Hematopoietic multipotent progenitor cell treated with erythropoietin and hydrocortisone succinate and interleukin-3 and kit ligand, for 6 days (in vitro differentiated cells): ENCODE results near the gene PDP2.
"Not testable (repeated sequence)": the region's sequence is repeated elsewhere in the genome, so short reads cannot be mapped to it uniquely, and the experiment has no call there.

Experiments
- DNase-seq: peaks from one replicate; pipeline ENCODE4 v3.0.0-alpha.2; 2015

PDP2 gene

DNA sequence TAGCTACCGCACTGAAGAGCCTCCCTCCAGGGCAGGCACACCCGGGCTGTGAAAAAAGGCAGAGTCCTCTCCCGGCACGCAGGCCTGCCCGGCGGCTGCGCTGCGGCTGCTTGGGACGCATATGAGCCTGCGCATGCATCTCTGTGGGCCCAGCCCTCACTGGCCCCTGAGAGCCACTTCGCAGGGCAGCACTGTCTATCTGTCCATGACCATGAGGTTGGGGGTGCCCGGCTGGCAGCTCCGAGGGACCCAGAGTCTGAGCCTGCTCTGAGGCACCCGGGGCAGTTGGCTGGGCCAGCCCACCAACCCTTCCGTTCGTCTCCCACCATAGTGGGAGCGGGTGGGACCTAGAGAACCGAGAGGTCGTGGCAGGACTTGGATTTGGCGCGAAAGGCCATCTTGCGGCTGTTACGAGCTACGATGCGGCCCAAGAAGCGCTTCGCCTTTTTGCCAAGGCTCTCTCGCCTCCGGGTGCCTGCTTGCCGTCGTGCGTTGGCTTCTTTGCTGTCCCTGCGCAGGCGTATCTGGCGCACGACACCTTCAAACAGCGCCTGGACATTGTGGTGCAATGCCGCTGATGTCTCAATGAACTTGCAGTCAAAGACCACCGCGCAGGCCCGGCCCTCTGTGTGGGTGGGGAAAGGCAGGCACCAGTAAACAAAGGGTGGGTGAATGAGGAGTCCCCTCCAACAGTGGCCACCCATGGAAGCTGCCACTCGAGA lies 41.6 kb downstream of the PDP2 start:
- no peak for DNase-seq

DNA sequence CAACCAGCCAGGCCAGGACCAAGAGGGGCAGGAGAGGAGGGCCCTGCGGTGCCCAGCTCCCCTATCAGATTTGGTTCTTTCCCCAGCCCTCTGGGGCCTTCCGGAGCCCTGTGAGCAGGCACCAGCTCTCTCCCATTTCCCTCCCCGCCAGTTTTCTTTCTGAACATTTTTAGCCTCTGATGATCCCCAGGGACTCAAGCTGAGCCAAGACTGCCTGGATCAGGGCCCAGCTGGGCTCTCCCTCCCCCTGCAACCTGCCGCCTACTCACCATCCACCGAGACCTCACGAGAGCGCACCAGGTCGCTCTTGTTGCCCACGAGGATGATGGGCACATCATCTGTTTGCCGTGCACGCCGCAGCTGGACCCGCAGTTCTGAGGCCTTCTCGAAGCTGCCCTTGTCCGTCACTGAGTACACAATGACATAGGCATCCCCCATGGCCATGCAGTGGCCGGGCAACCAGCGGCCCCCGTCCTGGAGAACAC lies 43.0 kb downstream of the PDP2 start:
- DNase-seq = no peak

DNA sequence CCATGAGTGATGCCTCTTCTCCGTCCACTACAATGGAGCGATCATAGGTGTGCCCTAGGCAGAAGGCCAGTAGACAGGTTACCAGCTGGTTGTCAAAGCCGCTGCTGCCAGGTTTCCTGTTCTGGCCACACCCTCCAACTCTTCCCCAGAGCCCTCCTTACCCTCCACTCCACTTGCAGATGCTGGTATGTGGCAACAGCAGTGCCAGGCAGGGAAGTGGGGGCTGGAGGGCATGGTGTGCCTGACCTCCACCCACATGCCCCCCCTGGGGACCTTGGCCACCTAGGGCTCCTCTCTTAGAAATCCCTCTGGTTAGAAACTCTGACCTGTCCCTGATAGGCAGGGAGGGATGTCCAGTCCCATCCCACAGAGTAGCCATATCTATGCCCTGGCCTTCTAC lies 43.6 kb downstream of the PDP2 start:
- no peak for DNase-seq

DNA sequence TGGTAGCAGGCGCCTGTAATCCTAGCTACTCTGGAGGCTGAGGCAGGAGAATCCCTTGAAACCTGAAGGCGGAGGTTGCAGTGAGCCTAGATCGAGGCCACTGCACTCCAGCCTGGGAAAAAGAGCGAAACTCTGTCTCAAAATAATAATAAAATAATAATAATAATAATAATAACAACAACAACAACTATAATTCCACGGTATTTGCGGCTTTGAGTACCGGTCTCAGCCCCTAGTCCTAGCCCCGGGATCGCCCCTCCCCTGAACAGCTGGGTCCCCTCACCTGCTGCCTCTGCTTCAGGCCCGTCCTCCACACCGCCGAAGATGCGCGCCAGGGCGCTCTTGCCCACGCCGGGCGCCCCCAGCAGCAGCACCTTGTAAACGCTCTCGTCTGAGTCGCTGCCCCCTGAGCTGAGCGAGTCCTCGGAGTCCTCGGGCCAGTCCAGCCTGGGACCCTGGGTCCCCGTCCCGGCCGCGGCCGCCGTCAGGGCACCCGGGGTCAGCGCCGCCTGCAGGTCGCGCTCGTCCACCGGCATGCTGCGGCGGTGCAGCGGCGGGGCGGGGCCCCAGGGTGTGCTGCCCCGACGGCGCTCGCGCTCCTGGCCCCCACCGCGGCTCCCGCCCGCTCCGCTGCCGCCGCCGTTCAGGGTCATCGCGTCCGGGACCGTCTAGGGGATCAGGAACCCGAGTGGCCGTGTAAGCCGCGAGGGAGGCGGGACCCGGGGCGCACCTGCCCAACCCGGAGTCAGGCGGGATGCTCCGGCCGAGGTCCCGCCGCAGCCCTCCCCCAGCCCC lies 44.4 kb downstream of the PDP2 start:
- peak; percentile 49 for DNase-seq

DNA sequence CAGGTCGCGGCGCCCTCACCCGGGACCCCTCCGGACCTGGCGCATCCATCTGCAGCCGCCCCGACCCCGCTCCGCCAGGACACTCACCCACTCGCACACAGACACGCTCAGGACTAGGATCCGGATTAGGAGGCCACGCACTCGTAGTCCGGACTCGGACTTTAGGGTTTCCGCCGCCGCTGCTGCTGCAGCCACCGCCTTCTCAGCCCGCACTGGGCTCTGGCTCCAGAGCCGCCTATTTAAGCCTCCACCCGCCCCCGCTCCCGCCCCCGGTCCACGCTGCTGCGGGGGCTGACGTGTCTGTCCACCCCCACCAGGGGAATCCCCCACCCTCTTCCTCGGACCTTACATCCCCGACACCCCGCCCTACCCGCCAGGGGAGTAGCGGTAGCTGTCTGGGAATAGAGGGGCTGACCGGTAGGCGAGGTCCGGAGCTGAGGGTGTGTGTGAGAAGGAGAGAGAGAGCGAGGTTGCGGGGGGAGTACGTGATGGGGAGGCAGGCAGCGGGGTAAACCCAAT lies 45.1 kb downstream of the PDP2 start, which contains the start of gene RRAD:
RRAD (minus strand) TSS at position 214 of the 519 bp plus-strand sequence. CDS start 356 bp downstream, outside the sequence.
- no peak for DNase-seq

DNA sequence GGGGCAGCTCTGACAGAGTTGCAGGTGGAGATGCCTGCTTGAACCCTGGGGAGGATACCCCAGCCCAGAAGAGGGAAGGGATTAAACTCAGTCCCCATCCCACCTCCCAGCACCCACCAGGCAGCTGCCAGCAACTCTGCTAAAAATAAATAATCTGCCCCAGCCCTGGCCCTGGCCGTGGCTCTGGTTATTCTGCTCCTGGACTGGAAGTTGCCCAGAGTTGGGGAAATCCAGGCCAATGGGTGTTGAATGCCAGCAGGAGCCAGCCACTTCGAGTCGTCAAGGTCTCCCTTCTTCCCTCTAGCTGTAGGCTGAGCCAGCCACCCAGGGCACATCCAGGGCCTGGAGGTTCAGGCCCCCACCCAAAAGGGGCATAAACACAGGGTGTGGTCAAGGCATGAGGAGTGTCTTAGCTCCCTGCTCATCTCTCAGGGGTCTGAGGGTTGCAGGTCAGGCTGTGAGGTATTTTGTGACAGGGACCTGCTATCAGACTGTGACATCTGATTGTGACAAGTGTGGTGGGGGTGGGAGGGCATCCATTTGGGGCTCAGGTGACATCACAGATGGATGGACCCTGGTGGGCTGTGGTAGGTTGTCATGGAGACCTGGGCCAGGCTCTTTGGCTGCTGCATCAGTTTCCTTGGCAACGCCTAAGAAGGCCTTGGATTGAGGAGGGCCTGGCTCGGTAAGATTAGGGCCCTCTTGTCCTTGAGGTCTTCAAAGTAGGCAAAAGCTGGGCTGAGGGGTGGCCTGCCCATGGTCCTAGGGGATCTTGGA lies 46.0 kb downstream of the PDP2 start:
- no peak for DNase-seq

DNA sequence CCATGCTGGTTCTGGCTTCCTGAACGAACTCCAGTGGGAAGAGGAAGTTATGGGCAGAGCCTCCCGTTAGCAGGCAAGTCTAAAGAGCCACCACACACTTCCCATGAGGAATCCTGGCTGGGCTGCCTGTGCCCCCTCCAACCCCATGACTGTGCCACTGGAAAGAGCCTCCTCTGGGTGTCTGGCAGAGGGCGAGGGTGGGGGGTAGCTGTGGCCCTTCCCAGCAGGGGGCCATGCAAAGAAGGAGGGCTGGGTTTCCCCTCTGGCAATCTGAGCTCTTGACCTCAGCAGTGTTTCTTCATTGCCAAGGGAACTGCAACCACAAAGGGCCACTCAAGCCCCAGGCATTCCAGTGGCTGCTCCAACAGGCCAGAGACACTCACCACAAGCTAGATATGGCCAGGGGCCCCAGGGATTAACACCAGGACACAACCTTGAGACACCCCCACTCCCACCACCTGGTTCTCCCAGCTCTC lies 46.7 kb downstream of the PDP2 start:
- no peak for DNase-seq

DNA sequence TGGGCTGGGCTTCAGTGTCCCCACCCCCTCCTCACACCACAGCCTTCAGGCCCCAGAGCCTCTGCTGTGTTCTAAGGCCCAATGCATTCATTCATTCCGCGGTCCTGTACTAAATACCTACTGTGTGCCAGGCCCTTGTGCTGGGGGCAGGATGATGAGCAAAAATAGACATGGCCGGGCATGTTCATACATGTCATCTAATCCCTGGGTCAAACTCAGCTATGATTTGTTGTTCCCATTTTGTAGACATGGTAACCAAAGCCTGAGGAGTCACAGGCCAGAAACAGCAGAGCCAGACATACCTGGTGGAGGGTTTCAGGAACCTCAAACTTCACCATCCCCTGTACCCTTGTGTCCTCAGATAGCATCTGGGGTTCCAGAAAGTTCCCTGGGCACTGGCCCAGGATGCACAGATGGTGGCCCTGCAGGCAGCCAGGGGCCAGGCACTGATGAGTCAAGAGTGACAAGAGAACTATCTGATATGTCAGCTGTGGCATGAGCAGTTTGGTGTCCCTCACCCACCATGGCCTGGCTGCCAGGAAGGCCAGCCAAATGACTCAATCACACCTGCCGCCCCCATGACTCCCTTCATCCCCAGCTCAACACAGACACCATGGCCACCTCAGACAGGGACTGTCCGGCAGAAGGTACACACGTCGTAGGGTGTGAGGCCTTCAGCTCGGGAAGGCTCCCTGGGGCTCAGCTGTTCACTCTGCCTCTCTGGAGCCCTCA lies 47.8 kb downstream of the PDP2 start:
- peak; percentile 57 for DNase-seq

DNA sequence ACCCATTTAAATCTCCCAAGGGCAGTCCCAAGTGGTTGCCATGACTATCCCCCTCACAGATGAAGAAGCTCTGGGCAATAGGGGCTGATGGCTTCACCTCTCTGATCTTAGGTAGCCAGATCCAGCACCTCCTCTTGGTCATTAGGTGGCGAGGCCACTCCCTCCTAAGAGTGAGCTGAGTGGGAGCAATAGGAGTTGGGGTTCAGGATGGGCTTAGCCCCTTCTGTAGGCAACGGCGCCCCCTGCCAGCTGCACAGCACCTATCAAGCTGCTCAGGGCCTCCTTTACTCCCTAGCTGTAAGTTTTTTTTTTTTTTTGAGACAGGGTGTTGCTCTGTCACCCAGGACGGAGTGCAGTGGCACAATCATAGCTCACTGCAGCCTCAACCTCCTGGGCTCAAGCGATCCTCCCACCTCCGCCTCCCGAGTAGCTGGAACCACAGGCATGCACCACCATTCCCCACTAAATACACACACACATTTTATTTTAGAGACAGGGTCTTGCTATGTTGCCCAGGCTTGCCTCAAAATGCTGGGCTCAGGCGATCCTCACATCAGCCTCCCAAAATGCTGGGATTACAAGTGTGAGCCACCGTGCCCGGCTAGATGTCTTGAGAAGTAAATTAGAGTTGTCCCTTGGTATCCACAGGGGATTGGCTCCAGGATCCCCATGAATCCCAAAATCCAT lies 48.5 kb downstream of the PDP2 start:
- peak; percentile 77 for DNase-seq

DNA sequence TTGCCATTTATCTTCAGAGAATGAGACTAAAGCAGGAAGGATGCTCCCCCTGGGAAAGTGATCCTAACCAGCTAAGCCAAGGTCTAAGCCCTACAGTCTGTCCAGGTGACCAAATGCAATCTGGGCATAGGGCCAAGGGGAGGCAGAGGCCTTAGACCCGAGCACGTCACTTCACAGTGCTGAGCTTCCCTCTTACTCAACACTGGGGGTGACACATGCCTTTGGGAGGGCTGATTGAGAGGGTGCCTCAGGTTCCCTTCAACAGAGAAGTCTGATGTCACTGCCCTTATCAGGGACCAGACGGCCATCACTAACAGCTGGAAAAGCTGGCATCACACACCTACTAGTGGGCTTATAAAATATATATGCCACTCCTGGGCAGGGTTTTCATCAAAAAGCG lies 49.9 kb downstream of the PDP2 start:
- DNase-seq = peak; percentile 75

DNA sequence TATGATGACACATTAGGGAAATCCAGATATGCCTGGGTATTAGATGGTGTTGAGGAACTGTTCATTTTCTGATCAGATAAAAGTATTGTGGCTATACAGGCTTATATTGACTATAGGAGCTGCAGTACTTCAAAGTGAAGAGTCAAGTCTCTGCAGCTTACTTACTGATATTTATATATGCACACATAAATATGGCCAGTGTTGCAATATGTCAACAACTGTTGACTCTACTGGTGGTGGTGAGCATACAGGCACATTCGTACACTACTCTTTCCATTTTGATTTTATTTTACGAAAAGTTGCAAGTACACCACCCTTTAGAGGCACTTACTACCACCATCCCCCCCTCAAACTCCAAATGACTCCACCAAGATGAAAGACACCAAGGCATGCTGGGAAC lies 51.4 kb downstream of the PDP2 start:
- no peak for DNase-seq

DNA sequence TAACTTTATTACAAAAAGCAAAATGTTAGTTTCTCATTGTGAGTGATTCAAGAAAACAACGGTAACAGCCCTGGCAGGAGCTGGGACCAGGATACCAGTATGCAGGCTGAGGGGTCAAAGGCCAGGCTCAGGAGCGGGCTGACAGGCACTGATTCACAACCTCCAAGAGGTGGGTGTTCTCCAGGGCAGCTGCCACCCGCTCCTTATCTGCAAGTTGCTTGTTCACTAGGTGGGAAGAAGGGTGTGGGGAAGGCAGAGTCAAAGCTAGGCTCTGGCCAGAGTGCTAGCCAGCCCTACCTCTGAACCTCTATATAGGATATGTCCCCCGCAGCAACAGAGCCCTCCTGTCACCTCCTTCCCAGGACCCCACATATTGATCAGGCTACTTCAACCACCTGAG lies 51.8 kb downstream of the PDP2 start:
- no peak for DNase-seq

DNA sequence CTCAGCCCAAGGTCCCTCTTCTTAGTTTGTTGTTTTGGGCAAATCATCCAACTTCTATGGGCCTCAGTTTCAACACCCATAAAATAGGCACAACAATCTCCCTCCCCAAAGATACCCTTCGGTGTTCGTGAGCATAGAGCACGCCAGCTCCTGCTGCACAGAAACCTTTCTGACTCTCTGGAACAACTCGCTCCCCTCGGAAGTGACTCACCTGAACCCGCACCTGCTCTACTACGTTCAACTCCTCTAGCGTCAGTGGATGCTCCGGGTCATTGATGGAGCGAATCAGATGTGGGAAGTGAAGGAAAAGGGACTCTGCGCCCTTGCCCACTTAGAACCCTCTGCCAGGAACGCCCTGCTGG lies 53.4 kb downstream of the PDP2 start:
- no peak for DNase-seq

DNA sequence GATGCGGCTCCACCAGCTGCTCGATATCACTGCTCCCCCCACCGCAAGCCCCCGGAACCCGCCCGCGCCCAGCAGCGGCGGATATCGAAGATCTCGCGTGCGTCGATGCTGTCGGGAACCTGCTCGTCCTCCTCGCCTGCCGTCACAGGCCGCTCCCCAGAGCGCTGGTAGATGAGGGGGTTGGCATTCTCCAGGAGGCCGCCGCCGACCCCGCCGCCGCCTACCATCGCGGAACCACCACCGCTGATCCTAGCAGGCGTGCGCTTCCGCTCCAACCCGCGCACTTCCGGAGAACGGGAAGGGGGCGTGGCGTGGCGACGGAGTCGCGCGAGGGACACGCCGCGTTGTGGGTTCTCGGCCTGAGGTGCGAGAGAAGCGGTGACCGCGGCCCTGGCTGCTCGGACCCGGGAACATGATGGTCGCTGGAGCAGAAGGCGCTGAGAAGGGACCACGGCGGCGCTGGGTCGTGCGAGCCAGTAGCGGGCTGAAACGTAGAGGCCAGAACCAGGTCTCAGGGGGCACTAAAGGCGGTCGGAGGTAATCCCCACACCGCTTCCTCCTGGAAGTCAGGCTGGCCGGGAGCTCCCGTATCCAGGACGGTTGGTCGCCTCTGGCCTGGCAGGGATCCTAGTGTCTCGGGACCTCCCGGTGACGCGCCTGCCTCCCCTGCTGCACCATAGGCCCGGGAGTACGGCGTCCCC lies 54.0 kb downstream of the PDP2 start, which contains the start of gene CIAO2B:
CIAO2B (minus strand) TSS at position 265 of the 701 bp plus-strand sequence; CDS start at position 227, 38 bp downstream.
- DNase-seq = peak; percentile 92

DNA sequence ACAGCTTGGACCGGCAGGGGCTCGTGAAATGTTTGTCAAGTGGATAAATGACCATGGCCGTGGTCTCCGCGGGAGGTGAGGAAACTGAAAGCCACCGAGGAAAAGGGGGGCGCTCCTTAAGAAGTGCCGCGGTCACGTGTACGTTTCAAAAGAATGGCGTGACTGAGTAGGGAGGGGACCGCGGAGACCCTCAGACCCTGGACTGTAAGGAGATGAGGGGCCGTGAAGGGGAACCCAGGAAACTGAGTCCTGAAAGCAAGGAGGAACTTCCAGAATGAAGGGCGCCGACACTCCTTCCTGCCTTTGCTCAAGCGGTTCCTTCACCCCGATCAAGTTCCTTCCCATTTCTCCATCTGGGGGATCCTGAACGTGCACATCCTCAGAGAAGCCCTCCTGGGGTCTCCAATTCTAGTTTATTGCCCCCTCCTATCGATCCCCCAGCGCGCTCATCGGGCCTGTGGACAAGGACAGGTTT lies 54.6 kb downstream of the PDP2 start:
- DNase-seq = not testable (repeated sequence)

DNA sequence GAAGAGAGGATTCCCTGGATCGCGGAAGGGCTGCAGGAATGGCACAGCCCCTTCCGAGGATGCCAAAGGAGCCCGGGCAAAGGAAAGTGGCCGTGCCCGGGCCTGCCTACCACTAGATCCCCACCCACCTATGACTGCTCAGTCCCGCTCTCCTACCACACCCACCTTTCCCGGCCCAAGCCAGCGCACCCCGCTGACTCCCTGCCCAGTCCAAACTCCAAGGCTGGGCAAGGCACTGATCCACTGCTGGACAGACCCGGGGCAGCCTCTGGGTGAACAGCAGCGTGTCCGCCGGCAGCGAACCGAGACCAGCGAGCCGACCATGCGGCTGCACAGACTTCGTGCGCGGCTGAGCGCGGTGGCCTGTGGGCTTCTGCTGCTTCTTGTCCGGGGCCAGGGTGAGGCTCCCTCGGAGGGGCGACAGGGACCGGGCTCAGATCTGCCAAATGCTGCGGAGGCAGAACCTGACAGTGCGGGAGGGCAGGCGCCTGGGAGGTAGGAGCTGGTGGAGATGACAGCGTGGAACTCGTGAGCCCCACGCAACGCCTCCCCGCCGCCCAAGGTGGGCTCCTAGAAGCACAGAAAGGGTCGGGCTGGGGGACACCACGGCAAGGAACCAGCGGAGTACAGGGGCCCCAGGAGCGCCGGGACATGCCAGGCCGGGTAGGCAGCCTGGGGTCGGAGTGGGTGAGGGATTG lies 55.1 kb downstream of the PDP2 start, which contains the start of gene CES2:
CES2 (plus strand) TSS at position 203 of the 698 bp plus-strand sequence; CDS start at position 323, 120 bp downstream.
- no peak for DNase-seq

DNA sequence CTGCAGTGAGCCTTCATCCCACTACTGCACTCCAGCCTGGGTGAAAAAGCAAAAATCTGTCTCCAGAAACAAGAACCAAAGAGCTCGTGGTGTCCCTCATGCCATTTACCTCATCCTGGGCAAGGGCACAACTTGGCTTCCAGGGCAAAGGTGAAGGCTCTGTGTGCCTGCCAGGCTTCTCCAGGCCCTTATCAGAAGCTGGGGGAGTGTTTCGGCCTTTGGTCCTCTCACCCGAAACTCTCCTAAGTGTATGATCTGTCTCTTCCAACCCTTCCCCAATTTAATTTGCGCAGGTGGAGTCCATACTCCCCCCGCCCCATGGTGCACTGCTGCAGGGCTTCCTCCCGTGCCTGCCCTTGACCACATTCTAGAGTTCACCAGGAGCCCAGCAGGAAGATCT lies 56.1 kb downstream of the PDP2 start:
- DNase-seq = no peak

DNA sequence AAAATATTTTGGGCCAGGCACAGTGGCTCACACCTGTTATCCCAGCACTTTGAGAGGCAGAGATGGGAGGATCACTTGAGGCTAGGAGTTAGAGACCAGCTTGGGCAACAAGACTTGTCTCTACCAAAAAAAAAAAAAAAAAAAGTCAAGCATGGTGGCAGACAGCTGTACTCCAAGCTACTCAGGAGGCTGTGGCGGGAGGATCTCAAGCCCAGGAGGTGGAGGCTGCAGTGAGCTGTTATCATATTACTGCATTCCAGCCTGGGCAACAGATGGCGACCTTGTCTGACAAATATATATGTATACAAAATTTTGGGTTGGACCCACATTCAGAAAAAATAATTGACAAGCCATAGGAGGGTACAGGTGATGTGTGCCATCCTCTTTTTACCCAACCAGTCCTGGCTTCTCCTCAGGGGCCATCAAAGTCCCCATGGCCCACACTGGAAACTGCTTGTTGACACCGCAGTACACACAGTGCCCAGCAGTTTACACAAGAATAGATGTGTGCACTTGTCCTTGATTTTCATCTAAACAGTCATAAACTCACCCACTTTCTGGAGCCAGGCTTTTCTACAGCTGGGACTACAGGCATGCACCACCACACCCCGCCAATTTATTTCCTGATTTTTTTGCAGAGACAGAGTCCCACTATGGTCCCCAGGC lies 56.7 kb downstream of the PDP2 start:
- DNase-seq = peak; percentile 49

DNA sequence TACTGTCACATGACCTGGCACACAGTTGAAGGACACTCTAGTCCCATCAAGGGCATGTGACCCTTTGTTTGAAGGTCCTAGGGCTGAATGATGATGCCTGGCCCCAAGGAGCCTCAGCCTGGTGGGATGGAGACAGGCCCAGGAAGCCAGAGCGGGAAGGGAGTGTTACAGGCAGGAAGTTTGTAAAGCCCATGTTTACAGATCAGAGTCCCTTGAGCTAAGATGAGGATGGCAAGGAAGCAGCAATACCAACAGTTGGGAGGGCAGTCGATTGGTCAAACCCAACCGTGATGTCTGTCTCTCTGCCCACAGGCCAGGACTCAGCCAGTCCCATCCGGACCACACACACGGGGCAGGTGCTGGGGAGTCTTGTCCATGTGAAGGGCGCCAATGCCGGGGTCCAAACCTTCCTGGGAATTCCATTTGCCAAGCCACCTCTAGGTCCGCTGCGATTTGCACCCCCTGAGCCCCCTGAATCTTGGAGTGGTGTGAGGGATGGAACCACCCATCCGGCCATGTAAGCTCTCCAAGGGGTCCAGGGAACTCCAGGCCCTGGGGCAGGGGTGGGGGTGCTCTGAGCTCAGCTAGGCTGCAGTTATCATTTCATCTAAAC lies 57.5 kb downstream of the PDP2 start:
- no peak for DNase-seq
